GM19395 (cell line): ENCODE results near the gene FBXO42.

Experiments
- ATAC-seq: cut with Tn5 transposase; IDR thresholded peaks from one replicate; pipeline ENCODE4 v1.9.1; 2021; ENCODE audit warnings: mild to moderate bottlenecking, moderate library complexity; ENCODE audit not compliant: unreplicated experiment

FBXO42 gene

GRCh38 chr1:16206547-16207317 lies 145.5 kb downstream of the FBXO42 start:
- ATAC-seq: peak; percentile 72

- ATAC-seq: no peak
Observed at GRCh38 chr1:16205891-16206546, 146.3 kb downstream of the FBXO42 start.

GRCh38 chr1:16205334-16205671 lies 147.0 kb downstream of the FBXO42 start:
- ATAC-seq: no peak

- no peak for ATAC-seq
Observed at GRCh38 chr1:16204634-16205333, 147.5 kb downstream of the FBXO42 start.

- ATAC-seq: no peak
Observed at GRCh38 chr1:16204216-16204615, 148.1 kb downstream of the FBXO42 start.

DNA sequence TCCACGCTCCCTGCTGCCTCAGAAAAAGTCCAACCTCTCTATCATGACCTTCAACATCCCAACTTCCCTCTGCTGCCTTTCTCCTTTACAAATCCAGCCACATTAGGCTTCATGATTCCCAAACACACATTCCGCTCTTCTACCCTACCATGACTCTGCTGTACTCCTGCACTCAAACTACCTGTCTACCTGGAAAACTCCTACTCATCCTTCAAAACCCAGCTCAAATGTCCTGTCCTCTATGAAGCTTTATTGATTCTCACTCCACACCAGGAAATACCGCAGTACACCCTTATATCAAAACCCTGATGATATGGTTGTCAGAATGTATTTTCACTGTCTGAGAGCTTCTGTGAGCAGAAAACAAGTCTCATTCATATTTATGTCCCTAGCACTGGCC lies 148.7 kb downstream of the FBXO42 start:
- no peak for ATAC-seq

DNA sequence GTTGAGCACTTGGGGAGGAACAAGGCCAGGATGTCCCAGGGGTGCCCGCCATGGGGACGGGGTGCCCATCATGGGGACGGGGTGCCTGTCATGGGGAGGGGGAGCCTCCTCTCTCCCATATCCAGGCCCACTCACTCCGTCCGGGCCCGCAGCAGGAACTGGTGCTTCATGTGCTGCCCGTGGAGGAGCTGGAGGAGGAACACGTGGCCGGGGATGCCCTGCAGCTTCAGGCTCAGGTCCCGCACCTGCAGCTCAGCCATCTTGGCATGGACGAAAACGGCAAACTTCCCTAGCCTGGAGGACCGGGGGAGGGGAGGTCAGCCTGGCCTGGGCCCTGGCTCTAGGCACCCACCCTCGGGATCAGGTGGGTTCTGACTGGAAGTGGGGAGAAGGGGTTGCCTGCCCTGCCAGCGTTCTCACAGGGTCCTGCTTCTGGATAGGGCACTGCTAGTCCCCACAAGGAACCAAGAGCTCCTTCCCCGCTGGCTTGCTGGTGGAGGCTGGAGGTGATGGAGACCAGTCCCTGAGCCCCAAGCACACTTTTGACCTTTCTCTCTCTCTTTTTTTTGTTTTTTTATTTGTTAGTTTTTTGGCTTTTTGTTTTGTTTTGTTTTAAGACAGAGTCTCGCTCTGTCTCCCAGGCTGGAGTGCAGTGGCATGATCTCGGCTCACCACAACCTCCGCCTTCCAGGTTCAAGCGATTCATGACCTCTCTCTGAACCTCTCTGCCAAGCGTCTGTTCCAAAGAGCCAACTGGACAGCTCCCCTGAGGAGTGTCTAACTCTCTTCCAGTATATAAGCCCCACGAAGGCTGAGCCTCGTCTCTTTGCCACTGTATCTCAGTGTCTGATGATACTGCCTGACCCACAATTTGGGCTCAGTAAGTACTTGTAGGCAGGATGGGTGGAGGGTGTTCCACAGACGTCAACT lies 149.7 kb downstream of the FBXO42 start:
- no peak for ATAC-seq

- ATAC-seq: no peak
Observed at GRCh38 chr1:16199700-16200099, 152.6 kb downstream of the FBXO42 start.

DNA sequence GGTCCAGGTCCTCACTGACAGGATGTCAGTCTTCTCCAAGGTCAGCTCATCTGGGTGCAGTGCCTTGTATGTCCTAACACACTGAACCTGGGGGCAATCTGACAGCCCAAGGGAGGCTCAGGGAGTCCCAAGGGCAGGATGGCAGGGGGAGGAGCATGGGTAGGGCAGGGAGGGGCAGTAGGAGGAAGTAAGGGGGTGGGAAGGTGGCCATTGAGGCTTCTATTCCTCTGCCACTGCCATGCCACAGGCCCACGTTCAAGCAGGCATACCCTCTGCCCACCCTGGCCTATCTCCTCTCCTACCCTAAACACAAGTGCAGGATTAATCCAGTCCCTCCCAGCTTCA lies 153.2 kb downstream of the FBXO42 start:
- no peak for ATAC-seq

- no peak for ATAC-seq
Observed at GRCh38 chr1:16198444-16199156, 153.7 kb downstream of the FBXO42 start.

GRCh38 chr1:16196874-16197273 lies 155.4 kb downstream of the FBXO42 start:
- no peak for ATAC-seq
